ENCODE data around the gene WNT8B. TPM values are rescaled to one million over a fixed set of nuclear protein-coding genes. Genes with fewer than 3 reads are reported as not detected.

The WNT8B gene
- total and polyA plus RNA-seq, 10 of the 15 experiments (the other 5 are each of a cell fraction or from before 2014, with no cell fraction given) = not detected

DNA sequence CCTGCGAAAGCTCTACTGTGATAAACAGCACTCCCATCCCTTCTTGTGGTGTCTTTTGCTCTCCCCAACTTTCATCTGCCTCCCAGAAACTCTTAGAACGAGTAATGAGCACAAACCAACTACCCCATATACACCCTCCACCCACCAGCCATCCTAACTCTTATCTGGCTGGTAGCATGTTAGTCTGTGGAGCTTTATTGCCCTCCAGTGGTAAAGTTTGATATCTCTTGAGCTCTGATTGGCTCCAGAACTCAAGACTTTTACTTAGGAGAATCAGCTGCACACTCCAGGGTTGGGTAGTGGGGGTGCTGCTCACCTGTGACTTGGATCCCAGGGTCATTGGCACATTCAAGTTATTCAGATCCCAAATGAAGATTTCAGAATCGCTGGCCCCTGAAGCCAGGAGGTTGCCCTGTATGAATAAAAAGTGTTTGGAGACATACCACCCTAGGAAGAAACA is 45.9 kb downstream of the WNT8B start:
- FAIRE-seq = peak; percentile 31

More for the DNA sequence above, 45.9 kb downstream of the WNT8B start:
- H3K79me2 ChIP-seq (ENCODE audit: control insufficient read depth, insufficient read depth, low read length) = no peaks in the 10 kb centered on the region
- RAD21 ChIA-PET (ENCODE audit: unreplicated experiment) = interaction anchor here (1.0 to 1.6 kb wide), 7 partner anchors 10 to 663 kb away, joined by 3 to 11 read pairs (median 5); no protein-coding TSS in a partner anchor
- CTCF ChIA-PET = interaction anchor here (0.6 to 4.6 kb wide), 25 partner anchors 9 to 463 kb away, joined by 3 to 40 read pairs (median 6); partner anchors contain the start of gene HIF1AN
- no peaks in the 10 kb centered on the region for H3K27me3 ChIP-seq (replicated peaks in 1 of 2; ENCODE audit: control insufficient read depth in 2 of 2, insufficient read depth in 2 of 2, low read length in 1 of 2)
- BruUV-seq (replicated peaks) = no TSS peak
- DNase-seq (ENCODE audit: low read depth, low spot score) = no peak
- POLR2A ChIA-PET = no interaction called here
- 52% methylated on average over 3 of the region's 3 CpGs for WGBS (ENCODE audit: insufficient coverage, insufficient replicate concordance, low lambda C conversion rate, missing lambda C conversion rate)
- SMC1A ChIA-PET (ENCODE audit: uncharacterized antibody, unreplicated experiment) = interaction anchor here (0.5 to 2.6 kb wide), 14 partner anchors 10 to 835 kb away, joined by 3 to 12 read pairs (median 4); no protein-coding TSS in a partner anchor
- peaks cover 8% of the 10 kb centered on the region; the same call in 1 of the 2 replicates for H3K4me1 ChIP-seq (ENCODE audit: control insufficient read depth, insufficient read depth, low read length)
- intact Hi-C loops (cut with micrococcal nuclease; ENCODE audit: unreplicated experiment) (loop anchor here (1.0 to 2.0 kb wide), 2 partner anchors 74 to 170 kb away; no protein-coding TSS in a partner anchor), in situ Hi-C loops (cut with MboI) (loop anchor here (5.0 kb wide), 2 partner anchors 71 to 166 kb away; no protein-coding TSS in a partner anchor)
- H3K4me3 ChIP-seq = no peak overlapping the region
- H3K9me3 ChIP-seq (replicated peaks; ENCODE audit: control insufficient read depth, insufficient read depth, low read length) = no peaks in the 10 kb centered on the region
- 0 out of 2 replicates have a peak, but pooled peaks have one; percentile 8 for TF ChIP-seq NFYB (IDR thresholded peaks at IDR 0.05; ENCODE audit: insufficient read depth, low read depth, low read length)
- TF ChIP-seq, protein P1, sequence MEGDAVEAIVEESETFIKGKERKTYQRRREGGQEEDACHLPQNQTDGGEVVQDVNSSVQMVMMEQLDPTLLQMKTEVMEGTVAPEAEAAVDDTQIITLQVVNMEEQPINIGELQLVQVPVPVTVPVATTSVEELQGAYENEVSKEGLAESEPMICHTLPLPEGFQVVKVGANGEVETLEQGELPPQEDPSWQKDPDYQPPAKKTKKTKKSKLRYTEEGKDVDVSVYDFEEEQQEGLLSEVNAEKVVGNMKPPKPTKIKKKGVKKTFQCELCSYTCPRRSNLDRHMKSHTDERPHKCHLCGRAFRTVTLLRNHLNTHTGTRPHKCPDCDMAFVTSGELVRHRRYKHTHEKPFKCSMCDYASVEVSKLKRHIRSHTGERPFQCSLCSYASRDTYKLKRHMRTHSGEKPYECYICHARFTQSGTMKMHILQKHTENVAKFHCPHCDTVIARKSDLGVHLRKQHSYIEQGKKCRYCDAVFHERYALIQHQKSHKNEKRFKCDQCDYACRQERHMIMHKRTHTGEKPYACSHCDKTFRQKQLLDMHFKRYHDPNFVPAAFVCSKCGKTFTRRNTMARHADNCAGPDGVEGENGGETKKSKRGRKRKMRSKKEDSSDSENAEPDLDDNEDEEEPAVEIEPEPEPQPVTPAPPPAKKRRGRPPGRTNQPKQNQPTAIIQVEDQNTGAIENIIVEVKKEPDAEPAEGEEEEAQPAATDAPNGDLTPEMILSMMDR (IDR thresholded peaks at IDR 0.05 in 2 of 3, conservative IDR thresholded peaks at IDR 0.05 in 1 of 3; ENCODE audit: control insufficient read depth in 2 of 3, extremely low read depth in 1 of 3, insufficient read depth in 1 of 3, low read depth in 3 of 3, low read length in 3 of 3) = peak; percentile 34 to 64 (median 51)
- TF ChIP-seq, protein P2, sequence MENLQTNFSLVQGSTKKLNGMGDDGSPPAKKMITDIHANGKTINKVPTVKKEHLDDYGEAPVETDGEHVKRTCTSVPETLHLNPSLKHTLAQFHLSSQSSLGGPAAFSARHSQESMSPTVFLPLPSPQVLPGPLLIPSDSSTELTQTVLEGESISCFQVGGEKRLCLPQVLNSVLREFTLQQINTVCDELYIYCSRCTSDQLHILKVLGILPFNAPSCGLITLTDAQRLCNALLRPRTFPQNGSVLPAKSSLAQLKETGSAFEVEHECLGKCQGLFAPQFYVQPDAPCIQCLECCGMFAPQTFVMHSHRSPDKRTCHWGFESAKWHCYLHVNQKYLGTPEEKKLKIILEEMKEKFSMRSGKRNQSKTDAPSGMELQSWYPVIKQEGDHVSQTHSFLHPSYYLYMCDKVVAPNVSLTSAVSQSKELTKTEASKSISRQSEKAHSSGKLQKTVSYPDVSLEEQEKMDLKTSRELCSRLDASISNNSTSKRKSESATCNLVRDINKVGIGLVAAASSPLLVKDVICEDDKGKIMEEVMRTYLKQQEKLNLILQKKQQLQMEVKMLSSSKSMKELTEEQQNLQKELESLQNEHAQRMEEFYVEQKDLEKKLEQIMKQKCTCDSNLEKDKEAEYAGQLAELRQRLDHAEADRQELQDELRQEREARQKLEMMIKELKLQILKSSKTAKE (IDR thresholded peaks at IDR 0.05; ENCODE audit: low read depth, poor library complexity, severe bottlenecking) = no peak
- TF ChIP-seq SMC3 (IDR thresholded peaks at IDR 0.05; ENCODE audit: borderline replicate concordance, low read length) = peak; percentile 38
- TF ChIP-seq JUND (IDR thresholded peaks at IDR 0.05; ENCODE audit: low read depth, low read length) = no peak
- TF ChIP-seq RAD21 (IDR thresholded peaks at IDR 0.05; ENCODE audit: insufficient read depth, low read depth, low read length) = peak; percentile 62
- no peak overlapping the region for H3K9ac ChIP-seq (ENCODE audit: control insufficient read depth, insufficient read depth, low read length)
- H2AFZ ChIP-seq (ENCODE audit: control insufficient read depth, low read depth, low read length) = no peak overlapping the region
- H3K27ac ChIP-seq (ENCODE audit: control insufficient read depth, insufficient read depth) = no peak overlapping the region
- peak; percentile 94 for ATAC-seq
- H3K36me3 ChIP-seq (ENCODE audit: control insufficient read depth in 2 of 2, insufficient read depth in 2 of 2, low read length in 1 of 2) = peaks cover 0 to 11% of the 10 kb centered on the region in 2 experiments
- H3K4me2 ChIP-seq (ENCODE audit: control insufficient read depth, insufficient read depth) = no peak overlapping the region
- H4K20me1 ChIP-seq (ENCODE audit: control insufficient read depth, insufficient read depth) = 0 out of 2 replicates have a peak, but pooled peaks cover 3% of the 10 kb centered on the region

Measured in GM12878 (cell line).